Upper lobe of right lung (tissue), 1 donor: ENCODE data around the gene KRT71. TPM values are rescaled to one million over a fixed set of nuclear protein-coding genes. Genes with fewer than 3 reads are reported as not detected.

Experiments used
- ATAC-seq: fragments of 200-7000 bp; cut with Tn5 transposase; one replicate; pipeline ENCODE4 v1.9.1; 2020; ENCODE audit warnings: mild to moderate bottlenecking, moderate library complexity
- DNase-seq: peaks from one replicate; pipeline ENCODE4 v3.0.0-alpha.2; 2020
- H3K27ac ChIP-seq: fragments of 200-600 bp; one replicate; pipeline ENCODE4 v1.8.0; 2022
- H3K27me3 ChIP-seq: fragments of 200-600 bp; one replicate; pipeline ENCODE4 v1.8.0; 2022; ENCODE audit warnings: mild to moderate bottlenecking
- H3K36me3 ChIP-seq: fragments of 200-600 bp; one replicate; pipeline ENCODE4 v1.8.0; 2022
- H3K4me1 ChIP-seq: fragments of 200-600 bp; one replicate; pipeline ENCODE4 v1.8.0; 2022
- H3K4me3 ChIP-seq: fragments of 200-600 bp; one replicate; pipeline ENCODE4 v1.8.0; 2022; ENCODE audit warnings: mild to moderate bottlenecking
- H3K9me3 ChIP-seq: fragments of 200-600 bp; one replicate; pipeline ENCODE4 v1.8.0; 2022
- intact Hi-C: fragments of 100-400 bp; cut with DNase I; formaldehyde crosslinking; loops from one replicate; pipeline ENCODE4 v1.11.0; 2022
- total RNA-seq: library from RNA; stranded (reverse); fragmentation: NEBNext Ultra II Directional; extraction: Animal tissue kit (Norgen Biotek cat#: 25700); gene quantifications from one replicate; pipeline ENCODE4 v1.2.1, GENCODE V29; 2021
- TF ChIP-seq, protein P1 (sequence below): fragments of 200-600 bp; IDR thresholded peaks from one replicate; pipeline ENCODE4 v1.8.0; 2022; ENCODE audit warnings: antibody characterized with exemption
- donor health status: DM: no; HTN: yes; CAD: no; lungs with severe emphysema.

KRT71 gene
- total RNA-seq, 1 donor from 2014 or later: not detected

- Histone ChIP-seq H3K27ac (no peak overlapping the region), H3K27me3 (peaks cover 46% of the 10 kb centered on the region), H3K4me1 (no peaks in the 10 kb centered on the region), H3K36me3 (no peaks in the 10 kb centered on the region), H3K9me3 (no peaks in the 10 kb centered on the region), H3K4me3 (no peak overlapping the region)
- TF ChIP-seq, protein P1, sequence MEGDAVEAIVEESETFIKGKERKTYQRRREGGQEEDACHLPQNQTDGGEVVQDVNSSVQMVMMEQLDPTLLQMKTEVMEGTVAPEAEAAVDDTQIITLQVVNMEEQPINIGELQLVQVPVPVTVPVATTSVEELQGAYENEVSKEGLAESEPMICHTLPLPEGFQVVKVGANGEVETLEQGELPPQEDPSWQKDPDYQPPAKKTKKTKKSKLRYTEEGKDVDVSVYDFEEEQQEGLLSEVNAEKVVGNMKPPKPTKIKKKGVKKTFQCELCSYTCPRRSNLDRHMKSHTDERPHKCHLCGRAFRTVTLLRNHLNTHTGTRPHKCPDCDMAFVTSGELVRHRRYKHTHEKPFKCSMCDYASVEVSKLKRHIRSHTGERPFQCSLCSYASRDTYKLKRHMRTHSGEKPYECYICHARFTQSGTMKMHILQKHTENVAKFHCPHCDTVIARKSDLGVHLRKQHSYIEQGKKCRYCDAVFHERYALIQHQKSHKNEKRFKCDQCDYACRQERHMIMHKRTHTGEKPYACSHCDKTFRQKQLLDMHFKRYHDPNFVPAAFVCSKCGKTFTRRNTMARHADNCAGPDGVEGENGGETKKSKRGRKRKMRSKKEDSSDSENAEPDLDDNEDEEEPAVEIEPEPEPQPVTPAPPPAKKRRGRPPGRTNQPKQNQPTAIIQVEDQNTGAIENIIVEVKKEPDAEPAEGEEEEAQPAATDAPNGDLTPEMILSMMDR: no peak
- DNase-seq (no peak), ATAC-seq (peak; percentile 54)
- intact Hi-C loops: no loop called here
Observed at GRCh38 chr12:52566847-52567291, 13.9 kb upstream of the KRT71 start.

DNA sequence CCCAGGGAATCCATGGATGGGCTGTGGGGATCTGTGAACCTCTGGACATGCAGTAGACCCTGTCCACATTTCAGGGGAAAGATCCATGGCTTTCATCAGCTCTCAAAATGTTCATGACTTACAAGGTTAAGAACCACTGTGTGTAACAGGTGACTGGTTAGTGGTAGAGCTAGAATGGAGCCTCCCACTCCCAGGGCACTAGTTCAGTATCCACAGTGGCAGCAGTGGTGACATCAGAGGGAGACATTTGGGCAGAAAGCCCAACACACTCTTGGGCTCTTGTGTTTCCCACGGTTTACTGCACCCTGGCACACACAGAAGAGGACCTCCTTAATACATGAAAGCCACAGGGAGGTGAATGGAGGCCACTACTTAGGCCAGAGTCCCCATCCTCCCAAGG is 11.6 kb upstream of the KRT71 start:
- intact Hi-C loops: no loop called here
- no peak for DNase-seq
- no peak overlapping the region for H3K4me3 ChIP-seq
- H3K4me1 ChIP-seq: no peaks in the 10 kb centered on the region
- no peak overlapping the region for H3K27ac ChIP-seq
- peaks cover 61% of the 10 kb centered on the region for H3K27me3 ChIP-seq
- no peaks in the 10 kb centered on the region for H3K9me3 ChIP-seq
- H3K36me3 ChIP-seq: no peaks in the 10 kb centered on the region
- TF ChIP-seq, protein P1: no peak
- no peak for ATAC-seq

- ATAC-seq (peak; percentile 56), DNase-seq (no peak)
- H3K27me3 ChIP-seq: peaks cover 65% of the 10 kb centered on the region
Observed at GRCh38 chr12:52561880-52562449, 9.0 kb upstream of the KRT71 start.

GRCh38 chr12:52559979-52560378 is 7.0 kb upstream of the KRT71 start:
- intact Hi-C loops: no loop called here
- Histone ChIP-seq H3K4me3 (no peak overlapping the region), H3K4me1 (no peaks in the 10 kb centered on the region), H3K9me3 (no peaks in the 10 kb centered on the region), H3K36me3 (no peaks in the 10 kb centered on the region), H3K27me3 (peaks cover 55% of the 10 kb centered on the region), H3K27ac (no peak overlapping the region)
- DNase-seq: no peak
- TF ChIP-seq, protein P1: no peak
- no peak for ATAC-seq

More at GRCh38 chr12:52561880-52562449, 9.0 kb upstream of the KRT71 start:
- Histone ChIP-seq H3K4me1 (no peaks in the 10 kb centered on the region), H3K36me3 (no peaks in the 10 kb centered on the region), H3K27ac (no peak overlapping the region), H3K9me3 (no peaks in the 10 kb centered on the region), H3K4me3 (no peak overlapping the region)
- intact Hi-C loops: no loop called here
- TF ChIP-seq, protein P1: peak; percentile 19

DNA sequence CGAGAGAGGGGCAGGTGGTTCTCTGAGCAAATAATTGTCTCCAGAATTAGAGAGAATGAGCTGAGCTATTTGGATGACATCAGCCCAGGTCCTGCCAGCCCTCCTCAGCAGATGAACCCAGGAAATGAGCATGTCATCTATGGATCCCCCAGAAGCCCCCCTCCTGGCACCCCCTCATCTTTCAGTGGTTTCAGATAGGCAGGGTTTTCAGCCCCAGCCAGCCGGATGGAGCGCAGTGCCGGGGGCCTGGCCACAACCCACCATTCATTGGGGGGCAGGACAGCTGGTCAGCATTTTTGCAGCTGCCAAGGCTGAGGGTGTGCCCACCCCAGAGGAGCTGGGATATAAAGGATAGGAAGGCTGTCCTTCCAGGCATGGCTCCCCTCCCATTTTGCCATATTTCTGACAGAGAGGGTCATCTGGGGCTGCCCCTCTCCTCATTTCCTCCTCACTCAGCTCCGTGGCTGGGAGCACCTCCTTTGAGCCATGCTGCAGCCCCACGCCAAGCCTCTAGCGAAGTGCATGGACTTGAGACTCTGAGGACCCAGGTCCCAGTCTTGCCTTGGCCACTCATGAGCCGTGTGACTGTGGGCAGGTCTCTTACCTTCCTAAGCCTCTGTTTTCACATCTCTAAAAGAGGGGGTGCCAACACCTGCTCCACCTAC is 6.0 kb upstream of the KRT71 start:
- no peaks in the 10 kb centered on the region for H3K9me3 ChIP-seq
- H3K27ac ChIP-seq: no peak overlapping the region
- DNase-seq: no peak
- H3K4me1 ChIP-seq: no peaks in the 10 kb centered on the region
- TF ChIP-seq, protein P1: no peak
- H3K27me3 ChIP-seq: peaks cover 46% of the 10 kb centered on the region
- no peak for ATAC-seq
- H3K36me3 ChIP-seq: no peaks in the 10 kb centered on the region
- intact Hi-C loops: no loop called here
- no peak overlapping the region for H3K4me3 ChIP-seq
